ENCODE measurements around the gene KCNK16. TPM values are rescaled to one million over a fixed set of nuclear protein-coding genes. Genes with fewer than 3 reads are reported as not detected.

Gene KCNK16
- total RNA-seq, 2 experiments from 2014 or later, result not detected

DNA sequence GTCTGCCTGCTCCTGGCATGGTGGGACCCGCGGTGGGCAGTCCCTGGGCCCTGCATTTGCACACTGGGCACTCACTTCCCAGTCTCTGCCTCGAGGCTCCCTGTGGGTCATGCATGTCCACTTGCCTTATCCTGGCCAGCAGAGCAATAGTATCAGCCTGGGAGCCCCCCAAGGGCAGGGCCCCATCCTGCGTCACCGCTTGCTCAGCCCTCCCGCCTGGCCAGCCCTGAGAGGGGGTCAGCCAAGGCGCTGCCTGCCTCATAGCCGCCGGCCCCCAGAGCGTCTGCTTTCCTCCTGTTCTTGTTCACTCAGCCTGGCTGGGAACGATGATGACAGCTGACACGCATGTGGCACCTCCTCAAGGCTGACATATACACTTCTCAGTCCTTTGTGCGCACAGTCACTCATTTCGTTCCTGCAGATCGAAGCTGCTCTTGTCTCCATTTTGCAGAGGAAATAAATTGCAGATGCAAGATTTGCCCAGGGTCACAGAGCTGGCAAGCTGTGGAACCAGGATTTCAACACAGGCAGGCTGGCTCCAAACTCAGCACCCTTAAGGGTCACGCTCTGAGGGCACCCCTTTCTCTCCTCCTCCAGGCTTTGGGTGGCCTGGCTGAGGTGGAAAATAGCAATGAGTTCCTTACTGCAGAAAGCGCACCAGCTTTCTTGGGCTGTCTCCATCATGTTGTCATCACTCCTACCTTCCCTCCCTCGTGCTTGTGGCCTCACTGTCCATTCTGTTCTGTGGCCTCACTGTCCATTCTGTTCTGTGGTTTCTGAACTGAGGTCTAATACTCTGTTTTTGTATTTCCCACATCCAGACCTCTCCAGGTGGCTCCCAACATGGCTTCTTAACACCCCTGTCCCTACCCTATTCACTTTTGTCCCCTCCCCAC, 25.5 kb downstream of the KCNK16 start:
- Mint-ChIP-seq H3K9me3 (no peaks in the 10 kb centered on the region), H3K27me3 (peaks cover 1% of the 10 kb centered on the region), H3K27ac (no peak overlapping the region), H3K36me3 (ENCODE audit: low read depth) (no peaks in the 10 kb centered on the region), H3K4me3 (no peak overlapping the region), H3K4me1 (ENCODE audit: low read depth) (no peaks in the 10 kb centered on the region)
- no peak for DNase-seq
- CTCF ChIA-PET, result interaction anchor here (0.9 to 14.3 kb wide), 3 partner anchors 12 to 130 kb away, joined by 3 to 321 read pairs (median 5); no protein-coding TSS in a partner anchor
- POLR2A ChIA-PET, result no interaction called here
- TF ChIP-seq, protein P1, sequence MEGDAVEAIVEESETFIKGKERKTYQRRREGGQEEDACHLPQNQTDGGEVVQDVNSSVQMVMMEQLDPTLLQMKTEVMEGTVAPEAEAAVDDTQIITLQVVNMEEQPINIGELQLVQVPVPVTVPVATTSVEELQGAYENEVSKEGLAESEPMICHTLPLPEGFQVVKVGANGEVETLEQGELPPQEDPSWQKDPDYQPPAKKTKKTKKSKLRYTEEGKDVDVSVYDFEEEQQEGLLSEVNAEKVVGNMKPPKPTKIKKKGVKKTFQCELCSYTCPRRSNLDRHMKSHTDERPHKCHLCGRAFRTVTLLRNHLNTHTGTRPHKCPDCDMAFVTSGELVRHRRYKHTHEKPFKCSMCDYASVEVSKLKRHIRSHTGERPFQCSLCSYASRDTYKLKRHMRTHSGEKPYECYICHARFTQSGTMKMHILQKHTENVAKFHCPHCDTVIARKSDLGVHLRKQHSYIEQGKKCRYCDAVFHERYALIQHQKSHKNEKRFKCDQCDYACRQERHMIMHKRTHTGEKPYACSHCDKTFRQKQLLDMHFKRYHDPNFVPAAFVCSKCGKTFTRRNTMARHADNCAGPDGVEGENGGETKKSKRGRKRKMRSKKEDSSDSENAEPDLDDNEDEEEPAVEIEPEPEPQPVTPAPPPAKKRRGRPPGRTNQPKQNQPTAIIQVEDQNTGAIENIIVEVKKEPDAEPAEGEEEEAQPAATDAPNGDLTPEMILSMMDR (IDR thresholded peaks at IDR 0.05), result no peak
- intact Hi-C loops (cut with micrococcal nuclease), result no loop called here
- ATAC-seq, result no peak

DNA sequence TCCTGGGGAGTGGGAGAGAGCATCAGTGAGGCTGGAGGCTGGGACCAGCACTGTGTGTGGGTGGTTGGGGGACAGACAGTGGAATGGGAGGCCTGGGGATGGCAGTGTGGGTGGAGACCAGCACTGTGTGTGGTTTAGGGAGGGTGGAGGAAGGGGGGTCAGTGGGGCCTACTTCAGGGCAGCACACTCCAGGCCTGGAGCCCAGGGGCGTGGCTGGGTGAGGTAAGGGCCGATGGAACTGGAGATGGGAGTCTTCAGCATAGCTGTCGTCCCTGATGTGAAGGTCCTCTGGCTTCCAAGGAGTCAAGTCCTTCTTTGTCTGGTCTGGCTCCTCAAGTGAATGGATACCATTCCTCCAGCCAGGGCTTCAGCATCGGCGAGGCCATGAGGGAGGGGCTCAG, 26.9 kb downstream of the KCNK16 start:
- no peaks in the 10 kb centered on the region for H3K4me1 Mint-ChIP-seq (ENCODE audit: low read depth)
- no peaks in the 10 kb centered on the region for H3K9me3 Mint-ChIP-seq

DNA sequence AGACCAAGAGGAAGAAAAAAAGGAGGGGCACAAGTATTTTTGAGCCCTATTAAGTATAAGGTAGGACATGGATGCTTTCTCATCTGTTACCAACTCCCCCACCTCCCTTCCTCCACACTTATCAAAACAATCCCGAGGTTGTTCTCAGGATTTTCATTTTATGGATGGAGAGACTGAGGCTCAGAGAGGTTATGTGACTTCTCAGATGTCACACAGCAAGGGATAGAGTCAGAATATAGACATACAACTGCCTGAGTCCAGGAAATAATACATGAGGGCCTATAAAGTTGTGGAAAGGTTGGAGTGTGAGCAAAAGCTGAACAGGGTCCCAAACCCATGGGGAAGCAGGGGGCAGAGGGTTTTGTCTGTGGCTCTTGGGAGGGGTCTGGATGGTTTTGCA, 27.6 kb downstream of the KCNK16 start:
- H3K27me3 Mint-ChIP-seq, result peaks cover 1% of the 10 kb centered on the region
- no peak overlapping the region for H3K4me3 Mint-ChIP-seq
- DNase-seq, result no peak
- ChIA-PET POLR2A (interaction anchor here (0.7 kb wide), 1 partner anchor 32 kb away, joined by 6 read pairs; no protein-coding TSS in a partner anchor), CTCF (interaction anchor here (1.0 to 1.5 kb wide), 2 partner anchors 8 to 128 kb away, joined by 3 read pairs; no protein-coding TSS in a partner anchor)
- ATAC-seq, result no peak
- H3K9me3 Mint-ChIP-seq, result no peaks in the 10 kb centered on the region
- intact Hi-C loops (cut with micrococcal nuclease), result no loop called here
- no peaks in the 10 kb centered on the region for H3K36me3 Mint-ChIP-seq (ENCODE audit: low read depth)
- no peak overlapping the region for H3K27ac Mint-ChIP-seq
- TF ChIP-seq, protein P1 (IDR thresholded peaks at IDR 0.05), result no peak
- H3K4me1 Mint-ChIP-seq (ENCODE audit: low read depth), result no peaks in the 10 kb centered on the region

More for the DNA sequence above, 26.9 kb downstream of the KCNK16 start:
- H3K27ac Mint-ChIP-seq, result no peak overlapping the region
- H3K27me3 Mint-ChIP-seq, result peaks cover 1% of the 10 kb centered on the region
- intact Hi-C loops (cut with micrococcal nuclease), result no loop called here
- CTCF ChIA-PET, result interaction anchor here (1.5 kb wide), 1 partner anchor 7 kb away, joined by 3 read pairs; no protein-coding TSS in a partner anchor
- POLR2A ChIA-PET, result interaction anchor here (0.6 kb wide), 1 partner anchor 1629 kb away, joined by 3 read pairs; no protein-coding TSS in a partner anchor
- no peak overlapping the region for H3K4me3 Mint-ChIP-seq
- no peak for ATAC-seq
- no peaks in the 10 kb centered on the region for H3K36me3 Mint-ChIP-seq (ENCODE audit: low read depth)
- TF ChIP-seq, protein P1 (IDR thresholded peaks at IDR 0.05), result no peak
- no peak for DNase-seq

GRCh38 chr6:39294133-39294532, 28.4 kb downstream of the KCNK16 start:
- intact Hi-C loops (cut with micrococcal nuclease), result no loop called here
- Mint-ChIP-seq H3K27ac (no peak overlapping the region), H3K4me1 (ENCODE audit: low read depth) (no peaks in the 10 kb centered on the region), H3K9me3 (no peaks in the 10 kb centered on the region), H3K4me3 (no peak overlapping the region), H3K27me3 (peaks cover 1% of the 10 kb centered on the region), H3K36me3 (ENCODE audit: low read depth) (no peaks in the 10 kb centered on the region)
- POLR2A ChIA-PET, result interaction anchor here (0.7 kb wide), 1 partner anchor 31 kb away, joined by 6 read pairs; no protein-coding TSS in a partner anchor
- CTCF ChIA-PET, result interaction anchor here (1.0 to 1.5 kb wide), 2 partner anchors 9 to 127 kb away, joined by 3 read pairs; no protein-coding TSS in a partner anchor
- ATAC-seq (peak; percentile 30), DNase-seq (no peak)
- TF ChIP-seq, protein P1 (IDR thresholded peaks at IDR 0.05), result no peak

GRCh38 chr6:39292637-39293036, 29.9 kb downstream of the KCNK16 start:
- TF ChIP-seq, protein P1 (IDR thresholded peaks at IDR 0.05), result no peak
- Mint-ChIP-seq H3K27ac (no peak overlapping the region), H3K4me1 (ENCODE audit: low read depth) (no peaks in the 10 kb centered on the region), H3K9me3 (no peaks in the 10 kb centered on the region), H3K36me3 (ENCODE audit: low read depth) (no peaks in the 10 kb centered on the region), H3K27me3 (peaks cover 1% of the 10 kb centered on the region), H3K4me3 (no peak overlapping the region)
- ATAC-seq (no peak), DNase-seq (no peak)
- ChIA-PET POLR2A (no interaction called here), CTCF (interaction anchor here (1.1 to 1.5 kb wide), 3 partner anchors 10 to 420 kb away, joined by 3 to 8 read pairs (median 3); no protein-coding TSS in a partner anchor)
- intact Hi-C loops (cut with micrococcal nuclease), result no loop called here
